ENCODE results near the gene FBXL22.
"Not testable (repeated sequence)": the region's sequence is repeated elsewhere in the genome, so short reads cannot be mapped to it uniquely, and the experiment has no call there.

The FBXL22 gene

DNA sequence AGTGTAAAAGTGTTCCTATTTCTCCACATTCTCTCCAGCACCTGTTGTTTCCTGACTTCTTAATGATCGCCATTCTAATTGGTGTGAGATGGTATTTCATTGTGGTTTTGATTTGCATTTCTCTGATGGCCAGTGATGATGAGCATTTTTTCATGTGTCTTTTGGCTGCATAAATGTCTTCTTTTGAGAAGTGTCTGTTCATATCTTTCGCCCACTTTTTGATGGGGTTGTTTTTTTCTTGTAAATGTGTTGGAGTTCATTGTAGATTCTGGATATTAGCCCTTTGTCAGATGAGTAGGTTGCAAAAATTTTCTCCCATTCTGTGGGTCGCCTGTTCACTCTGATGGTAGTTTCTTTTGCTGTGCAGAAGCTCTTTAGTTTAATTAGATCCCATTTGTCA, 20.4 kb downstream of the FBXL22 start:
- not testable (repeated sequence) for H3K27me3 ChIP-seq (ENCODE audit: control insufficient read depth in 1 of 2, insufficient read depth in 1 of 2, low read length in 2 of 2); H3K27ac ChIP-seq (ENCODE audit: low read length, poor library complexity, severe bottlenecking); H2AFZ ChIP-seq (ENCODE audit: low read depth, low read length); H2BK12ac ChIP-seq (ENCODE audit: low read length in 2 of 2); H2BK120ac ChIP-seq (ENCODE audit: low read depth, low read length); DNase-seq; H3K18ac ChIP-seq (ENCODE audit: low read depth in 1 of 2, low read length in 2 of 2); H3K23ac ChIP-seq (ENCODE audit: low read length in 2 of 2); H3K4me2 ChIP-seq (ENCODE audit: low read length, poor library complexity, severe bottlenecking); H3K9me3 ChIP-seq (ENCODE audit: control insufficient read depth, low read length); H4K8ac ChIP-seq (ENCODE audit: low read length); H3K14ac ChIP-seq (ENCODE audit: low read length in 2 of 2); H2AK5ac ChIP-seq (ENCODE audit: low read length, severe bottlenecking); H2BK15ac ChIP-seq (ENCODE audit: low read depth, poor library complexity, severe bottlenecking); H2BK5ac ChIP-seq (ENCODE audit: low read depth, low read length, poor library complexity, severe bottlenecking); H3K4me3 ChIP-seq (ENCODE audit: insufficient read depth in 1 of 2, low read depth in 1 of 2, low read length in 2 of 2); H3K4ac ChIP-seq (ENCODE audit: low read depth in 1 of 2, low read length in 2 of 2); H3K4me1 ChIP-seq (ENCODE audit: control insufficient read depth, insufficient read depth, low read depth, low read length); H4K91ac ChIP-seq (ENCODE audit: low read length); H3K79me1 ChIP-seq (replicated peaks; ENCODE audit: low read length, poor library complexity, severe bottlenecking); H3K9ac ChIP-seq (ENCODE audit: low read length)
- peaks cover 7 to 47% of the 10 kb centered on the region in 2 experiments for H3K36me3 ChIP-seq (ENCODE audit: control insufficient read depth in 1 of 2, insufficient read depth in 2 of 2, low read depth in 1 of 2, low read length in 2 of 2)
- no CpG with 5 or more reads among the region's 3 CpGs for WGBS

DNA sequence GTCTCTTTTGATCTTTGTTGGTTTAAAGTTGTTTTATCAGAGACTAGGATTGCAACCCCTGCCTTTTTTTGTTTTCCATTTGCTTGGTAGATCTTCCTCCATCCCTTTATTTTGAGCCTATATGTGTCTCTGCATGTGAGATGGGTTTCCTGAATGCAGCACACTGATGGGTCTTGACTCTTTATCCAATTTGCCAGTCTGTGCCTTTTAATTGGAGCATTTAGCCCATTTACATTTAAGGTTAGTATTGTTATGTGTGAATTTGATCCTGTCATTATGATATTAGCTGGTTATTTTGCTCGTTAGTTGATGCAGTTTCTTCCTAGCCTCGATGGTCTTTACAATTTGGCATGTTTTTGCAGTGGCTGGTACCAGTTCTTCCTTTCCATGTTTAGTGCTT, 23.6 kb downstream of the FBXL22 start:
- H2AK5ac ChIP-seq (ENCODE audit: low read length, severe bottlenecking); H2BK120ac ChIP-seq (ENCODE audit: low read depth, low read length); H3K79me1 ChIP-seq (replicated peaks; ENCODE audit: low read length, poor library complexity, severe bottlenecking); H3K18ac ChIP-seq (ENCODE audit: low read depth in 1 of 2, low read length in 2 of 2); H3K27me3 ChIP-seq (ENCODE audit: control insufficient read depth in 1 of 2, insufficient read depth in 1 of 2, low read length in 2 of 2); DNase-seq; H3K14ac ChIP-seq (ENCODE audit: low read length in 2 of 2); H3K9ac ChIP-seq (ENCODE audit: low read length); H2BK5ac ChIP-seq (ENCODE audit: low read depth, low read length, poor library complexity, severe bottlenecking); H3K4ac ChIP-seq (ENCODE audit: low read depth in 1 of 2, low read length in 2 of 2); H3K4me3 ChIP-seq (ENCODE audit: insufficient read depth in 1 of 2, low read depth in 1 of 2, low read length in 2 of 2); H4K91ac ChIP-seq (ENCODE audit: low read length); H2BK15ac ChIP-seq (ENCODE audit: low read depth, poor library complexity, severe bottlenecking); H3K23ac ChIP-seq (ENCODE audit: low read length in 2 of 2); H3K9me3 ChIP-seq (ENCODE audit: control insufficient read depth, low read length); H2BK12ac ChIP-seq (ENCODE audit: low read length in 2 of 2); H3K4me1 ChIP-seq (ENCODE audit: control insufficient read depth, insufficient read depth, low read depth, low read length); H3K27ac ChIP-seq (ENCODE audit: low read length, poor library complexity, severe bottlenecking); H4K8ac ChIP-seq (ENCODE audit: low read length); H2AFZ ChIP-seq (ENCODE audit: low read depth, low read length); H3K4me2 ChIP-seq (ENCODE audit: low read length, poor library complexity, severe bottlenecking): not testable (repeated sequence)
- H3K36me3 ChIP-seq (ENCODE audit: control insufficient read depth in 1 of 2, insufficient read depth in 2 of 2, low read depth in 1 of 2, low read length in 2 of 2): peaks cover 8 to 48% of the 10 kb centered on the region in 2 experiments
- WGBS: no CpG with 5 or more reads among the region's 2 CpGs

DNA sequence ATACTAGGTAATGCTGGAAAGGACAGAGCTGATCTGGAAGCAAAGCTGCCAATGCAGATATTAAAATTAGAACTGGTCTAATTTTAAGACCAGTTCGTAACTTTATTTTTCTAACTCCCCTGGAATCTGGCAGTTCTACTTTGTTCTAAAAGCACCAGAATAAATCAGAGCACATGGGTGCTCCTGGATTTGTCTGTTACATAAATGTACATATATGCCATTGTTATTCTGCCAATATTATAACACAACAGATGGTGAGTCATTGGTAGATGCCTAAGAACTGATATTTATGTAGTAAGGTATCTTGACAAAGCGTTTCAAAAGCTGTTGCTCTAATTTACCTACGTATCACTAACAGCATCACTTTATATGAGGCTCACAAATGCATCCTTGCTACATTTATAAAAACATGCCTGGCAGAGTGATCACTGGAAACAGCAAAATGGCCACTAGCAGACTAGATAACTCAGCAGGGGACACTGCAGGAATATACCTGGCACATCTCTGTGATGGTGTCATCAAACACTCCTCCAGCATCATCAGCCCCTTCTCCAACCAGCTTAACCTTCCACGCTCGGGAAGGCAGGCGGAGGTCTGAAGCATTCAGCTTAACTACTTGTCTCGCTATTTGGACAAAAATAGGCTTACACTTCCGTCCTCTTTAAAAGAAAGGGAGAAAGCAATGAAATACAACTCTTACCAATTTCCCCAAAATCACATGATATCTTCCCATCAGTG, 26.2 kb downstream of the FBXL22 start:
- H2AFZ ChIP-seq (ENCODE audit: low read depth, low read length): no peak overlapping the region
- H3K4me2 ChIP-seq (ENCODE audit: low read length, poor library complexity, severe bottlenecking): no peak overlapping the region
- H3K4me1 ChIP-seq (ENCODE audit: control insufficient read depth, insufficient read depth, low read depth, low read length): no peaks in the 10 kb centered on the region
- H4K8ac ChIP-seq (ENCODE audit: low read length): no peak overlapping the region
- H3K9ac ChIP-seq (ENCODE audit: low read length): no peak overlapping the region
- H3K9me3 ChIP-seq (ENCODE audit: control insufficient read depth, low read length): no peaks in the 10 kb centered on the region
- no peak overlapping the region for H2BK120ac ChIP-seq (ENCODE audit: low read depth, low read length)
- H3K79me1 ChIP-seq (replicated peaks; ENCODE audit: low read length, poor library complexity, severe bottlenecking): no peaks in the 10 kb centered on the region
- H3K4me3 ChIP-seq (ENCODE audit: insufficient read depth in 1 of 2, low read depth in 1 of 2, low read length in 2 of 2): no peak overlapping the region
- DNase-seq: no peak
- H3K27me3 ChIP-seq (ENCODE audit: control insufficient read depth in 1 of 2, insufficient read depth in 1 of 2, low read length in 2 of 2): no peaks in the 10 kb centered on the region
- peaks cover 19 to 63% of the 10 kb centered on the region in 2 experiments for H3K36me3 ChIP-seq (ENCODE audit: control insufficient read depth in 1 of 2, insufficient read depth in 2 of 2, low read depth in 1 of 2, low read length in 2 of 2)
- no peak overlapping the region for H2BK15ac ChIP-seq (ENCODE audit: low read depth, poor library complexity, severe bottlenecking)
- no peak overlapping the region for H3K23ac ChIP-seq (ENCODE audit: low read length in 2 of 2)
- H3K27ac ChIP-seq (ENCODE audit: low read length, poor library complexity, severe bottlenecking): no peak overlapping the region
- WGBS: 98% methylated on average over 8 of the region's 8 CpGs
- H2BK12ac ChIP-seq (ENCODE audit: low read length in 2 of 2): no peak overlapping the region
- no peak overlapping the region for H2AK5ac ChIP-seq (ENCODE audit: low read length, severe bottlenecking)
- H3K18ac ChIP-seq (ENCODE audit: low read depth in 1 of 2, low read length in 2 of 2): no peak overlapping the region
- H3K14ac ChIP-seq (ENCODE audit: low read length in 2 of 2): no peak overlapping the region
- no peak overlapping the region for H2BK5ac ChIP-seq (ENCODE audit: low read depth, low read length, poor library complexity, severe bottlenecking)
- H3K4ac ChIP-seq (ENCODE audit: low read depth in 1 of 2, low read length in 2 of 2): no peak overlapping the region
- H4K91ac ChIP-seq (ENCODE audit: low read length): no peak overlapping the region

DNA sequence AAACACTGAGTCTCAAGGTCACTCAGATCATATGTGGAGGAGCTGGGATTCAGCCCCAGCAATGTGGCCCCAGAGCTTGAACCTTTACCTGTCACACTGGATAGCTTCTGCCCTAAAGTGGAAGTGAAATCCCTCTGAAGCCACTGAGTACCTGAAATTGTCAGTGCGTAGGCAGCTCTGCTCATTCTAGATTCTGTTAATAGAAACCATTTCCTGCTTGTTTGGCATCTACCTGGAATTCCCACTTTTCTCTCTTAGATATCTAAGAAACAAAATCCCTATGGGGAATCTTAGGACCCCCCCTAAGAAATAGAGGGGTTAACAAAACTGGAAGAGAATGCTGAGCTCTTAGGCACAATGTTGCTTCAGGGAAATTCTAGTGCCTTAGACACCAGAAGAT, 29.8 kb downstream of the FBXL22 start:
- Histone ChIP-seq H3K4me1 (ENCODE audit: control insufficient read depth, insufficient read depth, low read depth, low read length) (no peaks in the 10 kb centered on the region), H3K23ac (ENCODE audit: low read length in 2 of 2) (no peak overlapping the region)

More for the DNA sequence above, 29.8 kb downstream of the FBXL22 start:
- Histone ChIP-seq H4K8ac (ENCODE audit: low read length) (no peak overlapping the region), H3K18ac (ENCODE audit: low read depth in 1 of 2, low read length in 2 of 2) (no peak overlapping the region), H2AFZ (ENCODE audit: low read depth, low read length) (no peak overlapping the region), H2AK5ac (ENCODE audit: low read length, severe bottlenecking) (no peak overlapping the region), H3K14ac (ENCODE audit: low read length in 2 of 2) (no peak overlapping the region), H2BK5ac (ENCODE audit: low read depth, low read length, poor library complexity, severe bottlenecking) (no peak overlapping the region), H4K91ac (ENCODE audit: low read length) (no peak overlapping the region), H3K4me3 (ENCODE audit: insufficient read depth in 1 of 2, low read depth in 1 of 2, low read length in 2 of 2) (no peak overlapping the region), H2BK15ac (ENCODE audit: low read depth, poor library complexity, severe bottlenecking) (no peak overlapping the region), H3K36me3 (ENCODE audit: control insufficient read depth in 1 of 2, insufficient read depth in 2 of 2, low read depth in 1 of 2, low read length in 2 of 2) (peaks cover 27 to 78% of the 10 kb centered on the region in 2 experiments), H3K27ac (ENCODE audit: low read length, poor library complexity, severe bottlenecking) (no peak overlapping the region), H3K9me3 (ENCODE audit: control insufficient read depth, low read length) (no peaks in the 10 kb centered on the region), H3K79me1 (replicated peaks; ENCODE audit: low read length, poor library complexity, severe bottlenecking) (no peaks in the 10 kb centered on the region), H3K4me2 (ENCODE audit: low read length, poor library complexity, severe bottlenecking) (no peak overlapping the region), H2BK12ac (ENCODE audit: low read length in 2 of 2) (no peak overlapping the region), H3K9ac (ENCODE audit: low read length) (no peak overlapping the region), H3K4ac (ENCODE audit: low read depth in 1 of 2, low read length in 2 of 2) (no peak overlapping the region), H3K27me3 (ENCODE audit: control insufficient read depth in 1 of 2, insufficient read depth in 1 of 2, low read length in 2 of 2) (no peaks in the 10 kb centered on the region), H2BK120ac (ENCODE audit: low read depth, low read length) (no peak overlapping the region)
- WGBS: 100% methylated on average over 1 of the region's 1 CpG
- no peak for DNase-seq

Data from mesenchymal stem cell (in vitro differentiated cells and primary cell).